ENCODE results near the gene PPFIA2.

Gene PPFIA2

DNA sequence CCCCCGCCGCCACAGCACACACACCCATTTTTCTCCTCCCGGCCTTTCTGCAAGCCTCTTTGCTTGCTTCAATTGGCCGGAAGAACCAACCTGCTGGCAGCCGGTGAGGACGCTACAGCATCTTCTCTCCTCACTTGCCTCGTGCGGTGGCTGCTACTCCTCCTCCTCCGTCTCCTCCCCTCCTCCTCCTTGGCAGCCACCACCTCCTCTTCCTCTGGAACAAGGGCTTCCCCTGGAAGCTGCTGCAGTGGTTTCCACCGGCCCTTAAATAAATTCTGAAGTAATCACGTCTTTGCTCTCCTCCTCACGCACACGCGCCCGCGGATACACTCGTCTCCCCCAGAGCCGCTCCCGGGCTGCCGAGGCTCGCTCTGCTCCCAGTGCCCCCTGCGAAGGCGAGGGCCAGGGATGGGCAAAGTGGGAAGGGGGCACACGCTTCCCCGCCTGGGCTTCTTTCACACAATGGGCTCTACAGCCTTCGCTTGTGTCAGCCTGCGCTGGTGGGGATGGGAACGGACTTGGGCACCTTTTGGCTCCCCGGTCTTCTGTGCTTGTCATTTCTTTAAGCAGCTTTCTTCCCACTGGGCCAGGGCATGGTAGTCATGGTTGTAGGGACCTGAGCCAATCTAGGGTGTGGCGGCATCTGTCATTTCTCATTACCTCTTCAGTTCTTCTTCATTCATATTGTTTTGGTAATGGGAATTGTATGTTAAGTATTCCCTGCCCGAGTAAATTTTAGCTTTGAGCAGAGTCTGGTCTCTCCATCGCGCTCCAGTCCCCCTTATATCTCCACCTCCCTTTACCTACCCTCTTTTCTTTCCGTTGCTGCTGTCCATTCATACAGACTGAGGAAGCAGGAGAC is at the start of gene PPFIA2:
Gene PPFIA2, minus strand, starts transcription at position 161 of the 862 bp plus-strand sequence.
- DNase-seq (ENCODE audit: low read depth, low spot score): no peak

DNA sequence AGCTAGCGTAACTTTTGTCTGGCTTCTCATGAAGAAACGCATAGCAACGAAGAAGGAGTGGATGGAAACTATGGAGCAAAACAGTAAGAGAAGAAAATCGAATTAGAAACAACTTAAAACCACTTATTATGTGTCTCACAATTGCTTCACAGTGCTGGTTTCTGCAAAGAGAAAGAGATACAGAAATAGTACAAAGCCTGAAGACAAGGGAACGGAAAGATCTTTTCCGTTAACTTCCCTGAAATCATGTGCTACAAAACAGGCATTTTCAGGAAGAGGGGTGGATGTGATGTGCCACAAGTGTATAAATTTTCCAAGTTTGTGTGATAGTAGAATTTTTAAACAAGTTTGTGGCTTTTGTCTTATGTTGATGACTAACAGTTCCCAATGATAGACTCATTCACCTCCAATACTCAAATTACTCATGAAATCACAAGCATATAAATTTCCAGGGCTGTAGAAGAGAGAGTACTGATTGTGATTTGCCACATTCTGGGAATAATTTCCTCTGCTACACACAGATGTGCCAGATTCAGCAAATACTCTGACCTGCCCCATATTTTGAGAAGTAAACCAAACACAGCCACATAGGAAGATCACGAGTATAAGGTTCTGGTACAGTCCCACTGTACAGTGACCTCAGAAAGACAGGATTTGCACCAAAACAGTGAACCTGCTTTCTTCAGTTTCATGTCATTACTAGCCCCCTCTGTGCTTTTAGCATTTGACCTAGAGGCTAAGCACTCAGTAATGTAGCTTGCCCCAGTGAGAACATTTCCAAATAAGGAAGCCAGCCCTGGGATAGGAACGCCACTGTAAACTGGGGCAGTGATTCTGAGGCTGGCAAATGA is 41.4 kb upstream of the PPFIA2 start:
- no peak for DNase-seq (ENCODE audit: low read depth, low spot score)

DNA sequence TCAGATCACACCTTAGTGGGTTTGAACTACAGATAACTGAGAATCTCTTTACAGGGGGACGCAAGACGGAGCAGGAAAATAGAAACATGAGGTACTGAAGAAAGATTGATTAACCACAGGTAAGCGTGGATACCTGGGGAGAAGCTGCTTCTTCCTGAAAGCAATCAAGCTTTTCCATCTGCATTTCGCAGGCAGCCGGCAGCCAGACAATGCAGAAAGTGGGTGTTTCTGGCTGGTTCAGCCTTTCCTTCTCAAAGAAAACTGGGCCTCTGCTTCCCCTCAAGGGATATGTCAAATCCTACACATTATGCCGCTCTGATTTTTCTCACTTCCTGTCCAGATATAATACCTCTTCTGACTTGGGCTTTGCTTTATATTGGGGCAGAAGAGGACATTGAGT is 39.1 kb upstream of the PPFIA2 start:
- DNase-seq (ENCODE audit: low read depth, low spot score): no peak

DNA sequence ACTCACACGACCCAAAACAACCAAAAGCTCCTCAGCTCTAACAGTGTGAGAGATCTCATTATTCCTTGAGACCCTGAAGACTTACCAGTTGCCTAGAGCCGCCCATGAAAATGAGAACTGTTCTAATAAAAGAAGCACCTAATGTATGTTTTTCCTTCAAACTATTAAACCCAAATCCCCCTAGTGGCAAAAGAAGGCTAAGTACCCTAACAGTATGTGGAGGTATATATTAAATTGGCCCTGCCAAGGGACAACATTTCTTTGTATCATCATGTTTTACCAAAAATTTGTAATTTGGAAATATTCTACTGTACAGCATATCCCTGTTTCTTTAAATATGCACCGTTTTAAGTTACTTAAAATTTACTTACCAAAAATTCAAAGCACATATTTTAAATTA is 38.0 kb upstream of the PPFIA2 start:
- no peak for DNase-seq (ENCODE audit: low read depth, low spot score)

DNA sequence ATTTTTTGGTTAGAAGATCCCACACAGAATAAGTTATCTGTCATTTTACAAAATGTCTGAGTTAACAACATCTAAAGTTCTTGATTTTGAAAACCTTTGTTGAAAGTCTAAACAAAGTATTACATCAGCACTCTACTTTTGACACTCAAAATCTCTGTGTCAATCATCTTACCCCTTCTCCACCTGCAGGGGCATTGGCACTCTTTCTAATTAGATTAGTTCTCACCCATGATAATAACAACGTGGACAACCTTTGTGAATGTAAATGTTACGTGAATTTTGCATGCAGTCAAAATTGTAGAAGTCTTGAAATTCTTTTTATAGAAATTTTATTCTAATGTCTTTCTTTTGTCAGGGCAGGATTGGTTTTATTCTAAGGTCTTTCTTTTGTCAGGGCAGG is 33.5 kb upstream of the PPFIA2 start:
- no peak for DNase-seq (ENCODE audit: low read depth, low spot score)

DNA sequence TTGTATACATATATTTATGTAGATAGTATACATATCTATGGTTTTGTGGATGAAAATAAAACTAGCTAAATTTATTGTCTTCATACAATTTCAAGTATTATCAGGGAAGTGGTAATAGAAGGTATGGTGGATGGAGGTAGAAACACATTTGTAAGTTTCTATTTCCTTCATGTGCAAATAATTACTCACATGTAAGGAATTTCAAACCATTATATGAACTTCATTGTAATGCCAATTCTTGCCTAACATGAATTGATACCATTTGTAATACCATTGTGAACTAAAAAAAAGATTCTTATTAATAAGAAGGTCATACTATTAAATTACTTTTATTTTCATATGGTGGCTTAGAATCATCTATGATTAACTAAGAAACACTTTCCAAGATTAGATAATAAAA is 20.1 kb upstream of the PPFIA2 start:
- no peak for DNase-seq (ENCODE audit: low read depth, low spot score)

DNA sequence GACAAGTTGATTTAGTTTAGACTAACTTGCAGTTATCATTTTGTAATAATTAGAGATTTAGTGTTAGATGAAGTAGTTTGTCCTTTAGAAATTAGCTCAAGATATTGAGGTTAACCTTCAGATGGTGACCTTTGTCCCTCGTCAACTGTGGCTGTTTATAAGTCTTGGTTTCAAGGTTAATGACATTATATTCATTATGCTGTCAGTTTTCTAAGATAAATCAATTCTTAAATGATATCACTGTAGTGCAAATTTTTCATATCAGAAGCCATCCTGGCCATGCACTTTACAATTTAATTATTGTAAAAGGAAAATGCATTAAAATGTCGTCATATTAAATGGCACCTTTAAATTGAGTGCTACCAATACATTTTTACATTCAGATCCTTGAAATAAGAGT is 19.6 kb upstream of the PPFIA2 start:
- DNase-seq (ENCODE audit: low read depth, low spot score): no peak

DNA sequence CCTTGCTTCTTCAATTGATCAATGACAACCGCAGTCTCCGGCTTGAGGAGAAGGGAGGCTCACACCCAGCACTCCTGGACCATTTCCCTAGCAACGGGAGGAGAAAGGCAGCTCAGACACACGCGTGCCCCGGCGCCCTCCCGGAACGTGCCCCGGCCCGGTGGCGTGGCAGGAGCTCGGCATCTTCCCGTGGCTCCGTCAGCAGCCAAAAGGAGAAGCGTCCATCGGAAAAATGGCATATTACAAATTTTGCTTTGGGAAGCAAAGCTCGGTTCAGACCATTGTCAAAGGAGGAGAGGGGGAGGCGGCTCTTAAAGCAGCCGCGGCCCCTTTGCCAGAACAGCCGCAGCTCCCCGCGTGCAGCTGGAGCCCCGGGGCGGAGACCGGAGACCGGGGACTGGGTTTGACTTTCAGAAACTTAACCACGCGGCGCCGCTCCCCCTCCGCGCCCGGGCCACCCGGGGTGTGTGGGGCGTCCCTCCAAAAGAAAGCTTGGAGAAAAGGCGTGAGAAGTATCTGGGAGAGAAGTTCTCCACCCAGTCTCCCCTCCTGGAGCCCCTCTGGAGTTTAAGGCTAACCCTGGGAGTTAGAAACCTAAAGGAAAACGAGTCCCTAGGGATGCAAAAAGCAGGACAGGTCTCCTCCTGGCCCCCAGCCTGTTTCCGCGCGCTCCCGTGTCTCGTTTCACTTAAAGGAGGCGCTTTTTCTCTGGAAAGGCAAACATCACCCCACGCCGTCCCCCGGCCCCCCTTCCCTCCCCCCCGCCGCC is 545 bp downstream of the PPFIA2 start:
- DNase-seq (ENCODE audit: low read depth, low spot score): no peak

DNA sequence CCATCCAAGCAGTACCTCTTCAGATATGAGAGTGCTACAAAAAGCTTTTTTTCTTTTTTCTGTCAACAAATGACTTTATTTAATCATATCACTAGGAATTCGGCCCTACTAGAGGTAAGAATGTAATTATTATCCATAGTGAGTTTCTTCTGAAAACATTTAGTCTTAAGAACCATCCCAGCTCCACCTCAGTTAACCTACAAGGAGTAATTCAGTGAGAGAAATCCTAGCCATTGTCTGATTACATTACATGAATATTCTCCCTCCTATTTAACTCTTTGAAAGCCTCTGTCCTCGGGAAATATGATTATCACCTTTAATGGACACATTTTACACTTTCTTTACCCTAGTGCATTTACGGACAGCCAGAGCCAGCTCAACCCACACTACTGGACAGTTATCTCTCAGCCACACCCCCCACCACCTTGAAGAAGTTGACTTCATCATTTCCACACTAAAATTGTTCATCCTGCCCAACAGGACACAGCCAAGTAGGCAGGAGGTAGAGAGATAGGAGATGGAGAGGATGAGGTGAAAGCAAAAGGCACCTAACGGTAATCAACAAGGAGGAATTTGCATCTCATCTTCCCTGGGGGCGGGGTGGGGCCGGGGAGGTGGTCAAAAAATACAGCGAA is 1.3 kb downstream of the PPFIA2 start:
- no peak for DNase-seq (ENCODE audit: low read depth, low spot score)

DNA sequence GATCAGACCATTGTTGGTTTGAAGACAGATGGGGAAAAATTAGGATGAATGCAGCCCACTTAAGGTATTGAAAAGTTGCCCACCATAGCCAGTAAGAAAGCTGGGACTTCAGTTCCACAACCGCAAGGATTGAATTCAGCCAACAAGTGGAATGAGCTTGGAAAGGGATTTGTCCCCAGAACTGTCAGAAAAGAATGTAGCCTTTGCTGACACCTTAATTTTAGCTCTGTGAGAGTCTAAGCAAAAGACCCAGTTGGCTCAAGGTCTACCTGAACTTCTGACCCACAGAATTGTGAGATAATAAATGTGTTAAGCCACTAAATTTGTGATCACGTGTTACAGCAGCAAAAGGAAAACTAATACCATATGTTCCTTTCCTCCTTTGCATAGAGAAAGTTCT is 29.4 kb downstream of the PPFIA2 start:
- DNase-seq (ENCODE audit: low read depth, low spot score): no peak

DNA sequence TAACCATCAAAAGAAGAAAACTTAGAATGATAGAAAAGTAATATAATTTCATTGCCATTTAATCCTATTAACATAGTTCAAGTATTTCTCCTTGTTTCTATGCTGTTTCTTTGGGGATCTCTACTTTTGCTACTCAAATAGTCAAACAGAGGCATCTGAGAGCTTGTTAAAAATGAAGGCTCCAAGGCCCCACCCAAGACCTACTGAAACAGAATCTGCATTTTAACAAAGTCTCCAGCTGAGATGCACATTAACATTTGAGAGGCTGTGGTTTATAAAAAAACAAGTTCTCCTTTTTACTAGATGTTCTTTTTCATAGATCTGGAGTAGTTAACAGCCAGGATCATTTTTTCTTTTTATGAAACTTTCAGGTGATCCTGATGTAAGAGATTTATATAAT is 31.8 kb downstream of the PPFIA2 start:
- DNase-seq (ENCODE audit: low read depth, low spot score): no peak

DNA sequence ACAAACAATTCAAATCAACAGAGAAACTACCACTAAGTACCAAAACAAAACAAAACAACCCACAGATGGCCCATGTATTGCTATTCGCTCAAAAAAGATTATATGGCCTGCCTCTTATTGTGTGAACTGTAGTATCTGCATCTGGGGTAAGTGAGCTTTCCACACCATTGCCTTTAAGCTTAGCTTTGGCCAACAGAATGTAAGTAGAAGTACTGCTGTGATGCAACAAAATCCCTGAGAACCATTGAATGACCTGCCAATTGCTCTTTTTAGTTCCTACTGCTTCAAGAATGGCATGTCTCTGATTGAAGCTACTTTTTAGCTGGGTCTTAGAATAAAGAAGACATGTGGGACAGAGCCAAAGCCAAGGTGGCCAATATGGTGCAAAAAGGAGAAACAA is 32.5 kb downstream of the PPFIA2 start:
- no peak for DNase-seq (ENCODE audit: low read depth, low spot score)

DNA sequence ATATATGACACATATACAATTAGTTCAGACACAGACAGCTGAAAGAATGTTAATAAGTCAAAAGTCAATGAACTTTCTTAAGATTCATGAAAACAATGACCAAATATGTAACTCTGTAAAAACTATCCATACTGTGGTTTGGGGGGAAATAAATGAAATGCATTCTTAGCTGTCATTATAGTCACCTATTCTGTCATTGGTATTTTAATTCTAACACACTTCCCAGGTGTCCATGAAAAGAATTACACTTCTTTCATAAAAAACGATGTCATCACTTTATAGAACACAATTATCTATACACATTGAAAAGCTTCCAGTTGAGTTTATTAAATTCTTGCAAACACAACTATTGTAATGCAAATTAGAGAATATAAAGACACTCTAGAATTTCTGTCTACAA is 35.8 kb downstream of the PPFIA2 start:
- DNase-seq (ENCODE audit: low read depth, low spot score): no peak

DNA sequence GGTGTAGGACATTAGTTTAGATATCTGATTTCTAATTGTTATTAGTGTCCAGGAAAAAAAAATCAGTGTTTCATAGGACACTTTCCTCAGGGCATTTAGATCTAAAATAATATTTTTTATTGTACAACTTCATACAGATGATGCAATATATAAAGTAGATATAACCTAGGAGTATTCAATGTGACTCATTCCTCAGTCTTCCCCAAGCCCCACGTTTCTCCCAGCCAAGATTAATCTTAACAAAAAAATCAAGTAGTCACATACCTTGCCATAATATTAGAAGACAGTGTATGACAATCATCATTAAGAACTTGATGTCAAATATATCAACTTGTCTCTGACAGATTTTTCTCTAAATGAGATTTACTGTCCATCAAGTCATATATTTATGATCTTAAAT is 37.1 kb downstream of the PPFIA2 start:
- DNase-seq (ENCODE audit: low read depth, low spot score): no peak

DNA sequence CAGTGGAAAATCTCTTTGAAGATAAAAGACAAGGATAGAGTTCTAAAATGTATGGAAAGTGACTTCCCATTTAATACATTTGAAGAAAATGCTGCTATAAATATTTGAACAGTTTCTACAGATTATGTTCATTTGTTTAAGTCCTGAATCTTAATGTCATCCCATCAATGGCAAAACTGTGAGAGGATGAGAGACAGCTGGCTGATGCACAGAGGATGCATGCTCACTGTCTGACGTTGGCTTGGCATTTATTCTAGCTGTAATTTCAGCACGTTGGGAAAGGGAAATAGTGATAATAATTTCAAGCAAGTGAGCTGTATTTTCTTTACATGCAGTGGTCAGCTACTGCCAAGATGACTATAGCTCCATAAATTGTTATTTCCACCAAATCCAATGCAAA is 40.5 kb downstream of the PPFIA2 start:
- no peak for DNase-seq (ENCODE audit: low read depth, low spot score)

DNA sequence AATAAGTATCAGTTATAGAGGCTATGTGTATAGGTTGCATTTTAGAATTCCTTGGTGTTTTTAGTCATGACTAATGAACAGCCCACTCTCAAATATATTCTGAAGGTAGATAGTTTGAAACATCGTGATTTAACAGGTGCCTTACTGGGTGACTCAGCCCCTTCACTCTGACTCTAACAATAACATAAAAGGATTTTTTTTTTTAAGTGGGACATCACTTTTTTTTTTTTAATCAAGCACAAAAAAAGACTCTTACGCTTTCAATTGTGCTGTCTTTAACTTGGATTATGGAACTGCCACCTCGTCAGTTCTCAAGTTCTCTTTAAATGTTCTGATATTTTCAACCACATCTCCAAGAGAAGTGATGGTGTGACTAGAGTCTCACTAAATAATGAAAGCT is 46.6 kb downstream of the PPFIA2 start:
- no peak for DNase-seq (ENCODE audit: low read depth, low spot score)

DNA sequence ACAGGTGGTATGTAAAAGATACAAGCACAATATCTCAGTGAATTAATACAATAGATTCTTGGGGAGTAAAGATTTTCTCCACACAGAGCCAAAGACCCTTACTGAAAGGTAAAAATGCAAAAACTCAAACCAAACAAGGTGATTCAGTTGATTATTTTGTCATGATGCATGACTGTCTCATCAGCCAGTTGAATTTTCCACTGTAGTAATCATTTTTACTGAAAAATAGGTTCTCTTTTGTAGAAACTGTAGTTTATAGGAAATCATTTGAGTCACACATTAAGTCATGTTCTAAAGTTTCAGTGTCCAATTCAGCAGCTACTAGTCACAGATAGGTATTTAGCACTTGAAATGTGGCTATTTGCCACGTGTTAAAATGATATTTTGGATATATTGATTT is 53.6 kb downstream of the PPFIA2 start:
- no peak for DNase-seq (ENCODE audit: low read depth, low spot score)

DNA sequence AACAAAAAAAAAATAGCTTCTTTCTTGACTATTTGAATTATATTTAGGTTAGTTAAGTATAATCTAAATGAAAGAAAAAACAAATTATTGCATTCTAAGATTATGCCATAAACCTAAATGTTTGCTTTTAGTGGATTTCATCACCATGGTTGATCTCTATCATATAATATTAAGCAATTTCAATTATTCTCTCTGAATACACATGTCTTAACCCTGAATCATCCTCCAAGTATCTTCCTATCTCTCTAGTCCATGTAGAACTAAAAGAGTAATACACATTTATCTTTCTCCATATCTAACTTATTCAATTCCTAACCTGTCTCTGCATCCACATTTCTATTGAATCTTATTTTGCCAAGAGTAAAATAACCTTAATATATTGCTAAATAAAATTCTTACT is 59.6 kb downstream of the PPFIA2 start:
- no peak for DNase-seq (ENCODE audit: low read depth, low spot score)

DNA sequence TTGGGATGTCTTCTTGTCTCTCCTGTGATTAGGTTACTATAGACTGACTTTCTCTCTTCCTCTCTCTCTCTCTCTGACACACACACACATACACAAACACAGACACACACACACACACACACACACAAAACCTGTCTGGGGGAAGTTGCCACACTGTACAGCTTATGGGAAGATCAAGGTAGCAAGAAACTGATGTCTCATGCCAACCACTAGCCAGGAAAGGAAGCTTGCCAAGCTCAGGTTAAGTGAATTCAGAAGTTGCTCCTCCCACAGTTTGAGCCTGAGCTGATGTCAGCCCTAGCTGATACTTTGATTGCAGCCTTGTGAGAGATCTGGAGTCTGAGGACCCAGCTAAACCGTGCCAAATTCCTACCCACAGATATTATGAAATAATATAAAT is 67.1 kb downstream of the PPFIA2 start:
- no peak for DNase-seq (ENCODE audit: low read depth, low spot score)

DNA sequence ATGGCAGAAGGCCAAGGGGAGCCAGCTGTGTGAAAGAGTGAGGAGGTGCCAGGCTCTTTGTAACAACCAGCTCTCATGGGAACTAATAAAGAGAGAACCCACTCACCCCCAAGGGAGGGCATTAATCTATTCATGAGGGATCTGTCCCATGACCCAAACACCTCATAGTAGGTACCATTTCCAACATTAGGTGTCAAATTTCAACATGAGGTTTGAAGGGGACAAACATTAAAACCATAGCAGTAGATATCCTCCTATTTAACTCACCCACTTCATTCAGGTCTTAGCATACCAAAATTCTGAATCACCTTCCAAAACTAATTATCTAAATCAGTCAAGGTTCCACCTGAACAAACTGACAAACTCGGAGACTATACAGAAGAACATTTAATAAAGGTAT is 75.3 kb downstream of the PPFIA2 start:
- no peak for DNase-seq (ENCODE audit: low read depth, low spot score)

DNA sequence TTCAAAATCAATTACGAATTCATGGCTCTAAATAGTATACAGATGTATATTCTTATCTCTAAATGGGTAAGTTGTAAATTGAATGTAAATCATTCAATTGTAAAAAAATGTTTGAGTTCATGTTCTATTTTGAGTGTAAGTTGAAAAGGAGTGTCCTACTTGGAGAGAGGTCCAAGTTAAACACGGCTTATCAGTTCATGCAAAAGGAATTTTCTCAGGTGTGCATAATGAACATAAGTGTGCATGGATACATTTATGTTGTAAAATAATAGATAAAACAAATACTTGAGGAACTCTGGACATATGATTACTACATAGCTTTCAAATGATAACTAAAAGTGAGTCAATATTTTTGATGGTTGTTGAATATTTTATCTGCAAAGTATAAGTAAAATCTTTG is 79.5 kb downstream of the PPFIA2 start:
- no peak for DNase-seq (ENCODE audit: low read depth, low spot score)

DNA sequence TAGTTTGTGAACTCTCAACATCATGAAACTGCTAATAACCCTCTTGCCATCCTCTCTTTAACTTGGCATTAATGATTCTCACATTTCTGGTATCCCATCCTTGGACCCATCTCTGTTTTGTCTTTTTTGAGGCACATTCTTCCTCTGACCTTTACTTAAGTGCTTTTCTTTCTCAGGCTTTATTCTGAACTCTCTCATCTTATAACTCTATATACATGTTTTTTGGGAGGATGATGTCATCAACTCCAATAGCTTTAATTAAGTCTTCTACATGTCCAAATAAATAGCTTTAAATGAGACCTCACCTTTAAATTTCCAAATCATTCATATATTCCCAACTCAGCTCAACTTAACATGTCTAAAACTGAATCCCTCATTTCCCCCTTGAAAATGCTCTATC is 88.4 kb downstream of the PPFIA2 start:
- no peak for DNase-seq (ENCODE audit: low read depth, low spot score)
